CD14-positive monocyte (primary cell): ENCODE measurements around the gene DNAJC18. TPM values are rescaled to one million over a fixed set of nuclear protein-coding genes. Genes with fewer than 3 reads are reported as not detected.

ENCODE experiments used
- DNase-seq, 3 donors: peaks; one replicate each; pipeline ENCODE4 v3.0.0-alpha.2; 2011 to 2022
- H2AFZ ChIP-seq: 2 replicates; pipeline ENCODE4 v1.6.0; 2012; ENCODE audit warnings: mild to moderate bottlenecking, low read depth, low read length, inconsistent platforms; ENCODE audit not compliant: insufficient read depth, poor library complexity, severe bottlenecking
- H3K27ac ChIP-seq, 2 donors: 1 replicate in 1 of 2; 2 replicates in 1 of 2; pipeline ENCODE4 v1.5.1; 2012 to 2013; ENCODE audit warnings: low read length in 2 of 2, control low read depth in 1 of 2, inconsistent platforms in 1 of 2, low read depth in 1 of 2, mild to moderate bottlenecking in 1 of 2
- H3K27me3 ChIP-seq, 2 donors: one replicate each; pipeline versions ENCODE4 v1.6.0 to v1.6.1; 2011 to 2013; ENCODE audit warnings: low read length in 2 of 2; ENCODE audit not compliant: control insufficient read depth in 2 of 2, insufficient read depth in 2 of 2
- H3K36me3 ChIP-seq, 2 donors: replicated peaks in 1 of 2; 1 replicate in 1 of 2; 2 replicates in 1 of 2; pipeline versions ENCODE4 v1.5.1 to v1.6.1; 2012 to 2013; ENCODE audit warnings: low read length in 2 of 2, control low read depth in 1 of 2, inconsistent platforms in 1 of 2, mild to moderate bottlenecking in 1 of 2; ENCODE audit not compliant: insufficient read depth in 2 of 2, control insufficient read depth in 1 of 2
- H3K4me1 ChIP-seq, 2 donors: 1 replicate in 1 of 2; 2 replicates in 1 of 2; pipeline versions ENCODE4 v1.5.1 to v1.6.1; 2012 to 2013; ENCODE audit warnings: low read length in 2 of 2, control low read depth in 1 of 2, inconsistent platforms in 1 of 2, mild to moderate bottlenecking in 1 of 2, moderate library complexity in 1 of 2; ENCODE audit not compliant: insufficient read depth in 2 of 2, control insufficient read depth in 1 of 2
- H3K4me2 ChIP-seq: replicated peaks from 2 replicates; pipeline ENCODE3; 2012; ENCODE audit warnings: low read length, moderate library complexity, mild to moderate bottlenecking; ENCODE audit not compliant: poor library complexity, severe bottlenecking; ENCODE audit errors: extremely low read depth
- H3K4me3 ChIP-seq, 3 experiments: fragments of 200-600 bp in 1 of 3; sonication (generic) in 1 of 3; replicated peaks in 1 of 3; 1 replicate in 2 of 3; 2 replicates in 1 of 3; pipeline ENCODE4 v1.5.1; 2011 to 2013; ENCODE audit warnings: low read length in 3 of 3, mild to moderate bottlenecking in 3 of 3, control low read depth in 2 of 3, low read depth in 2 of 3, inconsistent platforms in 1 of 3, moderate library complexity in 1 of 3
- H3K79me2 ChIP-seq: 2 replicates; pipeline ENCODE4 v1.6.0; 2012; ENCODE audit warnings: mild to moderate bottlenecking, control low read depth, inconsistent platforms, low read length, moderate library complexity; ENCODE audit not compliant: insufficient read depth
- H3K9ac ChIP-seq: 2 replicates; pipeline ENCODE4 v1.6.0; 2017; ENCODE audit warnings: low read length, mild to moderate bottlenecking; ENCODE audit not compliant: insufficient read depth, poor library complexity, severe bottlenecking
- H3K9me3 ChIP-seq, 2 donors: replicated peaks in 1 of 2; 1 replicate in 1 of 2; 2 replicates in 1 of 2; pipeline versions ENCODE4 v1.5.1 to v1.6.1; 2012 to 2013; ENCODE audit warnings: low read length in 2 of 2, control low read depth in 1 of 2; ENCODE audit not compliant: control insufficient read depth in 1 of 2, insufficient read depth in 1 of 2
- H4K20me1 ChIP-seq: 2 replicates; pipeline ENCODE4 v1.6.0; 2012; ENCODE audit warnings: mild to moderate bottlenecking, low read length, control low read depth, moderate library complexity; ENCODE audit not compliant: insufficient read depth
- H3K27ac Mint-ChIP-seq, 7 donors: one replicate each; pipeline ENCODE4 v1.8.0; 2020; ENCODE audit warnings: mild to moderate bottlenecking in 7 of 7, mixed read lengths in 7 of 7, moderate library complexity in 6 of 7, inconsistent platforms in 2 of 7
- H3K27me3 Mint-ChIP-seq, 3 donors: one replicate each; pipeline ENCODE4 v1.8.0; 2021 to 2022; ENCODE audit warnings: low read depth in 3 of 3, mild to moderate bottlenecking in 3 of 3, mixed read lengths in 3 of 3, moderate library complexity in 3 of 3, inconsistent platforms in 1 of 3
- H3K36me3 Mint-ChIP-seq, 2 donors: one replicate each; pipeline ENCODE4 v1.8.0; 2020; ENCODE audit warnings: mixed read lengths in 2 of 2, inconsistent platforms in 1 of 2, mild to moderate bottlenecking in 1 of 2
- H3K4me1 Mint-ChIP-seq: one replicate; pipeline ENCODE4 v1.8.0; 2020; ENCODE audit warnings: mild to moderate bottlenecking, mixed read lengths
- H3K4me3 Mint-ChIP-seq, 2 donors: one replicate each; pipeline ENCODE4 v1.8.0; 2020; ENCODE audit warnings: mild to moderate bottlenecking in 2 of 2, mixed read lengths in 2 of 2, moderate library complexity in 1 of 2
- H3K9me3 Mint-ChIP-seq, 7 donors: one replicate each; pipeline ENCODE4 v1.8.0; 2020 to 2022; ENCODE audit warnings: mixed read lengths in 7 of 7, mild to moderate bottlenecking in 6 of 7, moderate library complexity in 6 of 7, inconsistent platforms in 2 of 7
- WGBS: methylation state at CpG from one replicate; pipeline ENCODE4 v1.1.5; 2013; ENCODE audit warnings: missing lambda C conversion rate; ENCODE audit not compliant: insufficient coverage; 5-methylcytosine and 5-hydroxymethylcytosine counted together
- intact Hi-C, 2 donors: fragments of 100-400 bp; cut with micrococcal nuclease; formaldehyde crosslinking; loops; one replicate each; pipeline versions ENCODE4 v1.15.0 to v1.15.1; 2023
- polyA plus RNA-seq, 3 donors: library from polyadenylated mRNA; depleted of rRNA in 1 of 3; unstranded in 2 of 3; stranded (reverse) in 1 of 3; fragments of 300-500 nt in 2 of 3; fragments of >200 nt in 1 of 3; fragmentation: Illumina TruSeq in 2 of 3; gene quantifications; 1 replicate in 2 of 3; 2 replicates in 1 of 3; pipeline ENCODE4 v1.2.3, GENCODE V29; 2012 to 2021
- TF ChIP-seq, protein P1 (sequence below): fragments of 200-600 bp; IDR thresholded peaks from one replicate; pipeline ENCODE4 v1.8.0; 2022; ENCODE audit warnings: antibody characterized with exemption, mild to moderate bottlenecking

Gene DNAJC18
- polyA plus RNA-seq, 3 donors: 0.87 to 2.6 (median 2.2) TPM

DNA sequence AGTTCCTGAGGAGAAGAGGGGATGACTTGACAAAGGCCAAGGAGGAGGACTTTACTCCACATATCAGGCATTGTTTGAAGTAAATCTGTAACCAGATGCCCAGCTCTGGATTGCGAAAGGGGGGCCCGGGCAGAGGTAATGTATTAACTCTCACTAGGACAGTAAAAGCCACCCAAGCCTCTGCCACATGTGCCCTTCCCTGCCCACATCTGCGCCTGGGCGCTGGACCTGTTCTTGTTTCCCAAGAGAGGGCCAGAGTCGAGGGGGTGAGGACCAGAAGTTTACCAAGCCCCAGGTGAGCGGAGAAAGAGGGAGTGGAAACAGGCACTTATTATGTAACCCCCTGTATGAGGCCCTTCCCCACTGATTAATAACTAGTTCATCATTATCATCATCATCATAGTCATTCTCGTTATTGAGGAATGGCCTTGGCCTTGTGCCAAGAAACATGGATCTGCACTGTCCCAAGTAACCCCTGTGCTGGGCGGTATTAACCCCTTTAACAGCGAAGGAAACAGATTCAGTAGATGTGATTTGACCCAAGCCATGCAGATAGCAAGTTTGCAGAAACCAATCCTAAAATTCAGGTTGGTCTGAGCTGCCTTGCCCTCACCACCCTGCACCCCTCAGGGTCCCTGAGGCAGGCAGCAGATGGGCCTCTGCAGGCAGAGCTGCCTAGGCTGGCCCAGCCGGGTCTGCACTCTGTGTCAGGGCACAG is 55.9 kb downstream of the DNAJC18 start, which contains the start of gene SLC23A1:
SLC23A1 (minus strand) TSS at position 23 of the 718 bp plus-strand sequence. CDS start 44 bp downstream, outside the sequence.
- no peak within 1 kb of the TSS for H3K9ac ChIP-seq
- Mint-ChIP-seq H3K27ac (peak within 1 kb of the TSS in 1 of 7 donors; percentile 27), H3K27me3 (peaks cover 0 to 8% (median 7%) of the 10 kb centered on the region in 3 donors), H3K9me3 (no peaks in the 10 kb centered on the region), H3K4me3 (no peak within 1 kb of the TSS), H3K36me3 (no peaks in the 10 kb centered on the region), H3K4me1 (peaks cover 27% of the 10 kb centered on the region)
- H4K20me1 ChIP-seq: no peaks in the 10 kb centered on the region
- no peak for DNase-seq
- H3K4me2 ChIP-seq: no peak within 1 kb of the TSS
- H3K36me3 ChIP-seq: no peaks in the 10 kb centered on the region
- H3K79me2 ChIP-seq: no peaks in the 10 kb centered on the region
- no peak within 1 kb of the TSS for H3K4me3 ChIP-seq
- H3K9me3 ChIP-seq: no peaks in the 10 kb centered on the region
- peaks cover 19 to 28% of the 10 kb centered on the region in 2 donors for H3K4me1 ChIP-seq
- intact Hi-C loops: no loop called here
- WGBS: 66% methylated on average over 4 of the region's 10 CpGs
- TF ChIP-seq, protein P1, sequence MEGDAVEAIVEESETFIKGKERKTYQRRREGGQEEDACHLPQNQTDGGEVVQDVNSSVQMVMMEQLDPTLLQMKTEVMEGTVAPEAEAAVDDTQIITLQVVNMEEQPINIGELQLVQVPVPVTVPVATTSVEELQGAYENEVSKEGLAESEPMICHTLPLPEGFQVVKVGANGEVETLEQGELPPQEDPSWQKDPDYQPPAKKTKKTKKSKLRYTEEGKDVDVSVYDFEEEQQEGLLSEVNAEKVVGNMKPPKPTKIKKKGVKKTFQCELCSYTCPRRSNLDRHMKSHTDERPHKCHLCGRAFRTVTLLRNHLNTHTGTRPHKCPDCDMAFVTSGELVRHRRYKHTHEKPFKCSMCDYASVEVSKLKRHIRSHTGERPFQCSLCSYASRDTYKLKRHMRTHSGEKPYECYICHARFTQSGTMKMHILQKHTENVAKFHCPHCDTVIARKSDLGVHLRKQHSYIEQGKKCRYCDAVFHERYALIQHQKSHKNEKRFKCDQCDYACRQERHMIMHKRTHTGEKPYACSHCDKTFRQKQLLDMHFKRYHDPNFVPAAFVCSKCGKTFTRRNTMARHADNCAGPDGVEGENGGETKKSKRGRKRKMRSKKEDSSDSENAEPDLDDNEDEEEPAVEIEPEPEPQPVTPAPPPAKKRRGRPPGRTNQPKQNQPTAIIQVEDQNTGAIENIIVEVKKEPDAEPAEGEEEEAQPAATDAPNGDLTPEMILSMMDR: no peak
- no peak within 1 kb of the TSS for H3K27ac ChIP-seq
- H3K27me3 ChIP-seq: no peaks in the 10 kb centered on the region
- no peak within 1 kb of the TSS for H2AFZ ChIP-seq

DNA sequence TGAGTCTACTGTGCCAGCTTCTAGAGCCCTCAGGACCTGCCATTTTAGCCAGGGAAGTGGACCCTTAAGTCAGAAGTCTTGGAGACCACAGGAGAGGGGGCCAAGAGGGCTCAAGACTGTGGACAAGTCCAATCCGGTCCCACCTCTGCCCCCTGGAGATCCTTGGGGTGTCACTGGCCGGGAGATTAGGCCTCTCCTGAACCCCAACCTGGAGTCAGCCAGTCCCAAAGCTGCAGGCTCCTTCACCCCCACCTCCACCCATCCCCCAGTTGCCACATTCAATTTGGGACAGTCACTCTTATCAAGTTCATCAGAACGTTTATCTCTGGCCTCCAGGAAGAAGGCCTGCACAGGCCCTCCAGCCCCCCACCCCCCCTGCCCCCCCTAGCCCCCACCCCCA is 56.5 kb downstream of the DNAJC18 start:
- peaks cover 19 to 23% of the 10 kb centered on the region in 2 donors for H3K4me1 ChIP-seq
- no peak for DNase-seq
- Mint-ChIP-seq H3K4me3 (no peak overlapping the region), H3K27ac (peak overlapping the region in 1 of 7 donors; percentile 27), H3K36me3 (no peaks in the 10 kb centered on the region), H3K9me3 (no peaks in the 10 kb centered on the region), H3K4me1 (peaks cover 23% of the 10 kb centered on the region), H3K27me3 (peaks cover 0 to 11% (median 6%) of the 10 kb centered on the region in 3 donors)
- intact Hi-C loops: no loop called here
- no peaks in the 10 kb centered on the region for H3K9me3 ChIP-seq
- no peaks in the 10 kb centered on the region for H3K27me3 ChIP-seq
- no peak overlapping the region for H2AFZ ChIP-seq
- H4K20me1 ChIP-seq: no peaks in the 10 kb centered on the region
- H3K79me2 ChIP-seq: no peaks in the 10 kb centered on the region
- TF ChIP-seq, protein P1: no peak
- H3K36me3 ChIP-seq: no peaks in the 10 kb centered on the region
- no peak overlapping the region for H3K9ac ChIP-seq
- 100% methylated on average over 2 of the region's 3 CpGs for WGBS
- no peak overlapping the region for H3K4me2 ChIP-seq
- H3K27ac ChIP-seq: no peak overlapping the region
- no peak overlapping the region for H3K4me3 ChIP-seq
